Activated T-helper 1 cell treated with anti-CD3 and anti-CD28 coated beads, Interleukin-12 subunit alpha, Interleukin-12 subunit beta, Interleukin-2, Interleukin-4 antibody, amounts not matched to agents 30 ng/mL and 10 ng/mL and 1 ng/mL, durations not matched to agents 14 hours and 24 hours and 36 hours (primary cell): ENCODE data around the gene GATD1. TPM values are rescaled to one million over a fixed set of nuclear protein-coding genes. Genes with fewer than 3 reads are reported as not detected.

Source experiments
- DNase-seq: peaks from one replicate; pipeline ENCODE4 v3.0.0; 2021; ENCODE audit warnings: low spot score
- H3K27ac Mint-ChIP-seq: one replicate; pipeline ENCODE4 v1.8.0; 2021; ENCODE audit warnings: mild to moderate bottlenecking, mixed read lengths
- H3K27me3 Mint-ChIP-seq: one replicate; pipeline ENCODE4 v1.8.0; 2022; ENCODE audit warnings: mild to moderate bottlenecking, moderate library complexity, mixed read lengths; ENCODE audit not compliant: insufficient read depth
- H3K36me3 Mint-ChIP-seq: one replicate; pipeline ENCODE4 v1.8.0; 2021; ENCODE audit warnings: low read depth, mixed read lengths
- H3K4me1 Mint-ChIP-seq: one replicate; pipeline ENCODE4 v1.8.0; 2021; ENCODE audit warnings: low read depth, mixed read lengths
- H3K4me3 Mint-ChIP-seq: one replicate; pipeline ENCODE4 v1.8.0; 2021; ENCODE audit warnings: mild to moderate bottlenecking, moderate library complexity, mixed read lengths
- H3K9me3 Mint-ChIP-seq: one replicate; pipeline ENCODE4 v1.8.0; 2021; ENCODE audit warnings: mixed read lengths
- intact Hi-C: fragments of 100-400 bp; cut with micrococcal nuclease; formaldehyde crosslinking; loops from one replicate; pipeline ENCODE4 v1.15.1; 2024
- total RNA-seq: library from RNA; stranded (reverse); gene quantifications from 2 replicates; pipeline ENCODE4 v1.2.3, GENCODE V29; 2022

Gene GATD1
- total RNA-seq, 1 donor from 2014 or later, result 81.7 TPM

- H3K9me3 Mint-ChIP-seq, result no peaks in the 10 kb centered on the region
- H3K4me1 Mint-ChIP-seq, result peaks cover 4% of the 10 kb centered on the region
- intact Hi-C loops, result loop anchor here (1.0 to 5.0 kb wide), 7 partner anchors 12 to 530 kb away; partner anchors contain the start of genes CHID1, DEAF1, IRF7 and RNH1
- H3K36me3 Mint-ChIP-seq, result peaks cover 6% of the 10 kb centered on the region
- peak overlapping the region; percentile 93 for H3K4me3 Mint-ChIP-seq
- peak overlapping the region; percentile 82 for H3K27ac Mint-ChIP-seq
- H3K27me3 Mint-ChIP-seq, result no peaks in the 10 kb centered on the region
- peak; percentile 68 for DNase-seq
Observed at GRCh38 chr11:797296-798092, 20.2 kb upstream of the GATD1 start.

- Mint-ChIP-seq H3K4me3 (peak overlapping the region; percentile 93), H3K36me3 (peaks cover 6% of the 10 kb centered on the region), H3K4me1 (peaks cover 4% of the 10 kb centered on the region), H3K27ac (peak overlapping the region; percentile 83), H3K9me3 (no peaks in the 10 kb centered on the region), H3K27me3 (no peaks in the 10 kb centered on the region)
- intact Hi-C loops, result loop anchor here (1.0 to 5.0 kb wide), 12 partner anchors 9 to 529 kb away; partner anchors contain the start of genes CHID1, DEAF1, GATD1 and IRF7
- no peak for DNase-seq
Observed at GRCh38 chr11:796565-797295, 19.4 kb upstream of the GATD1 start.

- peaks cover 6% of the 10 kb centered on the region for H3K36me3 Mint-ChIP-seq
- H3K4me1 Mint-ChIP-seq, result peaks cover 4% of the 10 kb centered on the region
- H3K9me3 Mint-ChIP-seq, result no peaks in the 10 kb centered on the region
- intact Hi-C loops, result loop anchor here (1.0 to 5.0 kb wide), 11 partner anchors 9 to 529 kb away; partner anchors contain the start of genes CHID1, DEAF1, GATD1 and IRF7
- H3K4me3 Mint-ChIP-seq, result peak overlapping the region; percentile 93
- H3K27ac Mint-ChIP-seq, result peak overlapping the region; percentile 83
- H3K27me3 Mint-ChIP-seq, result no peaks in the 10 kb centered on the region
- peak; percentile 74 for DNase-seq
Observed at GRCh38 chr11:795634-796564, 18.6 kb upstream of the GATD1 start.

- DNase-seq, result no peak
- Mint-ChIP-seq H3K36me3 (peaks cover 6% of the 10 kb centered on the region), H3K4me1 (peaks cover 4% of the 10 kb centered on the region), H3K27ac (no peak overlapping the region), H3K27me3 (no peaks in the 10 kb centered on the region), H3K4me3 (peak overlapping the region; percentile 93), H3K9me3 (no peaks in the 10 kb centered on the region)
- intact Hi-C loops, result loop anchor here (5.0 kb wide), 3 partner anchors 98 to 528 kb away; partner anchors contain the start of genes DEAF1, IRF7 and TMEM80
Observed at GRCh38 chr11:794766-795633, 17.7 kb upstream of the GATD1 start.

- intact Hi-C loops, result no loop called here
- Mint-ChIP-seq H3K4me1 (peaks cover 4% of the 10 kb centered on the region), H3K9me3 (no peaks in the 10 kb centered on the region), H3K4me3 (peak overlapping the region; percentile 59), H3K27me3 (no peaks in the 10 kb centered on the region), H3K36me3 (peaks cover 6% of the 10 kb centered on the region), H3K27ac (no peak overlapping the region)
- DNase-seq, result no peak
Observed at GRCh38 chr11:794013-794765, 16.9 kb upstream of the GATD1 start.

- DNase-seq, result no peak
- H3K4me1 Mint-ChIP-seq, result peaks cover 4% of the 10 kb centered on the region
- intact Hi-C loops, result no loop called here
- H3K27me3 Mint-ChIP-seq, result no peaks in the 10 kb centered on the region
- no peak overlapping the region for H3K27ac Mint-ChIP-seq
- peaks cover 6% of the 10 kb centered on the region for H3K36me3 Mint-ChIP-seq
- H3K9me3 Mint-ChIP-seq, result no peaks in the 10 kb centered on the region
- H3K4me3 Mint-ChIP-seq, result peak overlapping the region; percentile 59
Observed at GRCh38 chr11:793556-793955, 16.3 kb upstream of the GATD1 start.

- Mint-ChIP-seq H3K9me3 (no peaks in the 10 kb centered on the region), H3K27me3 (no peaks in the 10 kb centered on the region), H3K27ac (no peak overlapping the region), H3K4me3 (no peak overlapping the region), H3K36me3 (peaks cover 6% of the 10 kb centered on the region), H3K4me1 (peaks cover 4% of the 10 kb centered on the region)
- intact Hi-C loops, result no loop called here
- no peak for DNase-seq
Observed at GRCh38 chr11:792873-793272, 15.6 kb upstream of the GATD1 start.

- H3K36me3 Mint-ChIP-seq, result peaks cover 6% of the 10 kb centered on the region
- H3K27ac Mint-ChIP-seq, result no peak overlapping the region
- H3K27me3 Mint-ChIP-seq, result no peaks in the 10 kb centered on the region
- no peak for DNase-seq
- no peaks in the 10 kb centered on the region for H3K9me3 Mint-ChIP-seq
- intact Hi-C loops, result no loop called here
- H3K4me3 Mint-ChIP-seq, result no peak overlapping the region
- peaks cover 4% of the 10 kb centered on the region for H3K4me1 Mint-ChIP-seq
Observed at GRCh38 chr11:792535-792821, 15.2 kb upstream of the GATD1 start.

GRCh38 chr11:791658-792534 lies 14.6 kb upstream of the GATD1 start:
- peaks cover 6% of the 10 kb centered on the region for H3K36me3 Mint-ChIP-seq
- H3K27ac Mint-ChIP-seq, result no peak overlapping the region
- H3K4me1 Mint-ChIP-seq, result peaks cover 4% of the 10 kb centered on the region
- intact Hi-C loops, result no loop called here
- H3K27me3 Mint-ChIP-seq, result no peaks in the 10 kb centered on the region
- no peak overlapping the region for H3K4me3 Mint-ChIP-seq
- no peaks in the 10 kb centered on the region for H3K9me3 Mint-ChIP-seq
- DNase-seq, result no peak

- DNase-seq, result no peak
- Mint-ChIP-seq H3K4me3 (no peak overlapping the region), H3K4me1 (no peaks in the 10 kb centered on the region), H3K9me3 (no peaks in the 10 kb centered on the region), H3K36me3 (peaks cover 4% of the 10 kb centered on the region), H3K27me3 (no peaks in the 10 kb centered on the region), H3K27ac (no peak overlapping the region)
- intact Hi-C loops, result no loop called here
Observed at GRCh38 chr11:790721-791564, 13.7 kb upstream of the GATD1 start.
